IMR-90 (cell line): ENCODE measurements around the gene AKAP12. TPM values are rescaled to one million over a fixed set of nuclear protein-coding genes. Genes with fewer than 3 reads are reported as not detected.

Experiments used
- ATAC-seq: fragments of 200-7000 bp; cut with Tn5 transposase; 2 replicates; pipeline ENCODE4 v1.9.1; 2020; ENCODE audit warnings: low read depth, mild to moderate bottlenecking, moderate library complexity
- BruUV-seq: library from RNA; stranded (reverse); fragments of 400-500 nt; replicated peaks from 2 replicates; lab custom pipeline; 2021; lab: Mats Ljungman, UMichigan
- CTCF ChIA-PET: fragments of 300-600 bp; formaldehyde crosslinking; extraction: SDS; loops from one replicate; lab custom pipeline; 2021; ENCODE audit warnings: antibody characterized with exemption; lab: Yijun Ruan, JAX
- POLR2A ChIA-PET: fragments of 300-600 bp; sonication (Branson Sonifier 250); formaldehyde crosslinking; loops from one replicate; lab custom pipeline; 2022; ENCODE audit warnings: antibody characterized with exemption; ENCODE audit not compliant: unreplicated experiment; lab: Charles Lee
- DNase-seq: peaks from one replicate; pipeline ENCODE4 v3.0.0; 2013
- H2AFZ ChIP-seq: replicated peaks from 2 replicates; pipeline ENCODE3; 2013; ENCODE audit warnings: low read length, mild to moderate bottlenecking; ENCODE audit not compliant: poor library complexity
- H2AK5ac ChIP-seq: 2 replicates; pipeline ENCODE4 v1.6.1; 2013; ENCODE audit warnings: low read depth, low read length, inconsistent platforms
- H2AK9ac ChIP-seq: replicated peaks from 2 replicates; pipeline ENCODE3; 2013; ENCODE audit warnings: mild to moderate bottlenecking, low read depth, low read length, moderate library complexity; ENCODE audit not compliant: poor library complexity
- H2BK120ac ChIP-seq: 2 replicates; pipeline ENCODE4 v1.6.1; 2013; ENCODE audit warnings: low read depth, low read length, inconsistent platforms
- H2BK15ac ChIP-seq: 3 replicates; pipeline ENCODE4 v1.6.1; 2013; ENCODE audit warnings: low read depth, low read length, inconsistent platforms
- H2BK20ac ChIP-seq: 2 replicates; pipeline ENCODE4 v1.6.1; 2013; ENCODE audit warnings: low read depth, mild to moderate bottlenecking, inconsistent platforms, low read length, moderate library complexity
- H2BK5ac ChIP-seq: 2 replicates; pipeline ENCODE4 v1.6.1; 2013; ENCODE audit warnings: mild to moderate bottlenecking, low read depth, low read length, inconsistent platforms; ENCODE audit not compliant: poor library complexity, severe bottlenecking
- H3K14ac ChIP-seq: replicated peaks from 2 replicates; pipeline ENCODE4 v1.6.1; 2013; ENCODE audit warnings: low read depth, low read length, inconsistent platforms
- H3K18ac ChIP-seq: 2 replicates; pipeline ENCODE4 v1.6.1; 2013; ENCODE audit warnings: low read depth, low read length, control low read depth
- H3K23ac ChIP-seq: 2 replicates; pipeline ENCODE4 v1.6.1; 2013; ENCODE audit warnings: low read depth, low read length, inconsistent platforms
- H3K27ac ChIP-seq: 2 replicates; pipeline ENCODE4 v1.5.1; 2013; ENCODE audit warnings: mild to moderate bottlenecking, control low read depth, low read length; ENCODE audit not compliant: insufficient read depth
- H3K27me3 ChIP-seq: 2 replicates; pipeline ENCODE4 v1.6.1; 2013; ENCODE audit warnings: low read length; ENCODE audit not compliant: control insufficient read depth, insufficient read depth
- H3K36me3 ChIP-seq: 2 replicates; pipeline ENCODE4 v1.6.1; 2013; ENCODE audit warnings: low read length, mixed read lengths; ENCODE audit not compliant: control insufficient read depth, insufficient read depth
- H3K4ac ChIP-seq: 2 replicates; pipeline ENCODE4 v1.6.1; 2013; ENCODE audit warnings: low read depth, low read length, inconsistent platforms
- H3K4me1 ChIP-seq: 2 replicates; pipeline ENCODE4 v1.6.1; 2013; ENCODE audit warnings: low read length, mixed read lengths; ENCODE audit not compliant: control insufficient read depth, insufficient read depth
- H3K4me2 ChIP-seq: 2 replicates; pipeline ENCODE4 v1.6.1; 2013; ENCODE audit warnings: low read depth, mild to moderate bottlenecking, control low read depth, low read length, moderate library complexity
- H3K4me3 ChIP-seq: 2 replicates; pipeline ENCODE4 v1.5.1; 2013; ENCODE audit warnings: low read depth, mild to moderate bottlenecking, control low read depth, low read length, moderate library complexity; ENCODE audit not compliant: insufficient read depth
- H3K56ac ChIP-seq: 2 replicates; pipeline ENCODE4 v1.6.1; 2013; ENCODE audit warnings: low read length, inconsistent platforms; ENCODE audit not compliant: insufficient read depth; ENCODE audit errors: extremely low read depth
- H3K79me1 ChIP-seq, 2 experiments: 2 replicates each; pipeline ENCODE4 v1.6.1; 2013; ENCODE audit warnings: low read length in 2 of 2, inconsistent platforms in 1 of 2, low read depth in 1 of 2
- H3K9ac ChIP-seq: 2 replicates; pipeline ENCODE4 v1.6.1; 2013; ENCODE audit warnings: low read depth, low read length, control low read depth
- H3K9me1 ChIP-seq: 2 replicates; pipeline ENCODE4 v1.6.1; 2013; ENCODE audit warnings: low read length, inconsistent platforms; ENCODE audit not compliant: insufficient read depth
- H3K9me3 ChIP-seq: 2 replicates; pipeline ENCODE4 v1.6.1; 2013; ENCODE audit warnings: low read length; ENCODE audit not compliant: control insufficient read depth, insufficient read depth
- H4K20me1 ChIP-seq: 2 replicates; pipeline ENCODE4 v1.6.1; 2013; ENCODE audit warnings: low read length, inconsistent platforms; ENCODE audit not compliant: insufficient read depth
- H4K5ac ChIP-seq: 2 replicates; pipeline ENCODE4 v1.6.1; 2013; ENCODE audit warnings: mild to moderate bottlenecking, low read depth, low read length, control low read depth
- H4K8ac ChIP-seq, 2 experiments: 2 replicates each; pipeline ENCODE4 v1.6.1; 2013; ENCODE audit warnings: low read depth in 2 of 2, low read length in 2 of 2, control low read depth in 1 of 2, inconsistent platforms in 1 of 2
- H4K91ac ChIP-seq: 2 replicates; pipeline ENCODE4 v1.6.1; 2013; ENCODE audit warnings: low read depth, low read length, inconsistent platforms; ENCODE audit not compliant: insufficient read depth
- MXI1 ChIP-seq: IDR thresholded peaks from 2 replicates; pipeline ENCODE4 v1.6.1; 2012; ENCODE audit warnings: low read depth, mild to moderate bottlenecking, low read length, moderate library complexity, borderline replicate concordance
- POLR2A ChIP-seq: IDR thresholded peaks from 2 replicates; pipeline ENCODE4 v1.6.1; 2012; ENCODE audit warnings: mild to moderate bottlenecking, low read depth, low read length
- WGBS, 2 experiments: methylation state at CpG; one replicate each; pipeline versions ENCODE4 v1.1.5 to v1.1.7; 2013; ENCODE audit warnings: missing lambda C conversion rate in 2 of 2; ENCODE audit not compliant: insufficient read length in 1 of 2; ENCODE audit errors: extremely low coverage in 2 of 2; 5-methylcytosine and 5-hydroxymethylcytosine counted together
- dilution Hi-C: fragments of 300-500 bp; cut with HindIII; formaldehyde crosslinking; loops from one replicate; pipeline ENCODE4 v1.14.3; 2018; ENCODE audit warnings: low sequenced_read_pairs; ENCODE audit not compliant: unreplicated experiment
- in situ Hi-C: fragments of 300-500 bp; cut with MboI; formaldehyde crosslinking; loops from 3 replicates; pipeline ENCODE4 v1.14.3; 2019; ENCODE audit warnings: low sequenced_read_pairs, inconsistent platforms, mixed read lengths
- intact Hi-C: fragments of 100-400 bp; cut with micrococcal nuclease; formaldehyde crosslinking; loops from 2 replicates; pipeline ENCODE4 v1.10.0; 2022
- polyA plus RNA-seq, 3 experiments: library from polyadenylated mRNA; depleted of rRNA; stranded (reverse); fragments of >200 nt; gene quantifications; 2 replicates each; pipeline ENCODE4 v1.2.3, GENCODE V29; 2012; ENCODE audit warnings: low replicate concordance in 1 of 3
- total RNA-seq: library from RNA; depleted of rRNA; stranded (reverse); fragments of >200 nt; gene quantifications from 2 replicates; pipeline ENCODE4 v1.2.3, GENCODE V29; 2012

The AKAP12 gene
- total and polyA plus RNA-seq, 2 of the 4 experiments (the other 2 are of a cell fraction) = 56.0 to 118 TPM

- in situ Hi-C loops (no loop called here), dilution Hi-C loops (no loop called here), intact Hi-C loops (no loop called here)
- DNase-seq = peak; percentile 86
- H3K4me3 ChIP-seq = no peak overlapping the region
- H2AK9ac ChIP-seq = peak overlapping the region; percentile 58
- peak overlapping the region in 1 of 2 experiments; percentile 90 for H4K8ac ChIP-seq
- H3K23ac ChIP-seq = peak overlapping the region; percentile 82; the same call in 1 of the 2 replicates
- peaks cover 26 to 57% of the 10 kb centered on the region in 2 experiments for H3K79me1 ChIP-seq
- POLR2A ChIA-PET = no interaction called here
- H2AFZ ChIP-seq = peak overlapping the region; percentile 57
- H3K4ac ChIP-seq = peak overlapping the region; percentile 88
- H2BK15ac ChIP-seq = peak overlapping the region; percentile 38; the same call in 1 of the 3 replicates
- BruUV-seq = no TSS peak
- no peaks in the 10 kb centered on the region for H3K9me3 ChIP-seq
- H3K27me3 ChIP-seq = no peaks in the 10 kb centered on the region
- H3K56ac ChIP-seq = peak overlapping the region; percentile 50
- CTCF ChIA-PET = no interaction called here
- peak overlapping the region; percentile 77 for H2BK120ac ChIP-seq
- WGBS, 2 experiments = 100% methylated on average over 1 of the region's 11 CpGs; no CpG with 5 or more reads in 1 of the 2 experiments
- no peaks in the 10 kb centered on the region for H3K36me3 ChIP-seq
- no peak for TF ChIP-seq POLR2A
- 0 out of 2 replicates have a peak, but pooled peaks have one; percentile 35 for TF ChIP-seq MXI1
- 0 out of 2 replicates have a peak overlapping the region, but pooled peaks have one; percentile 51 for H2AK5ac ChIP-seq
- H4K20me1 ChIP-seq = peaks cover 8% of the 10 kb centered on the region
- H3K9me1 ChIP-seq = 0 out of 2 replicates have a peak, but pooled peaks cover 9% of the 10 kb centered on the region
- H4K5ac ChIP-seq = peak overlapping the region; percentile 1
- H3K9ac ChIP-seq = no peak overlapping the region; the same call in 1 of the 2 replicates
- H2BK20ac ChIP-seq = peak overlapping the region; percentile 38; the same call in 1 of the 2 replicates
- peak overlapping the region; percentile 89 for H3K14ac ChIP-seq
- peak overlapping the region; percentile 76 for H2BK5ac ChIP-seq
- H3K18ac ChIP-seq = no peak overlapping the region; the same call in 1 of the 2 replicates
- no peak for ATAC-seq
- H4K91ac ChIP-seq = peak overlapping the region; percentile 43; the same call in 1 of the 2 replicates
- peak overlapping the region; percentile 20 for H3K4me2 ChIP-seq
- peak overlapping the region; percentile 70; the same call in 1 of the 2 replicates for H3K27ac ChIP-seq
- H3K4me1 ChIP-seq = peaks cover 7% of the 10 kb centered on the region
Observed at GRCh38 chr6:151387175-151387970, 147.6 kb downstream of the AKAP12 start.
